Measurements from ENCODE around the gene SRSF6.
"Not testable (repeated sequence)": the region's sequence is repeated elsewhere in the genome, so short reads cannot be mapped to it uniquely, and the experiment has no call there.

SRSF6 gene

GRCh38 chr20:43490038-43490437 is 32.3 kb downstream of the SRSF6 start:
- no peak for DNase-seq

GRCh38 chr20:43492101-43492500 is 34.4 kb downstream of the SRSF6 start:
- DNase-seq: no peak

- DNase-seq: no peak
Observed at GRCh38 chr20:43495388-43495787, 37.7 kb downstream of the SRSF6 start.

- DNase-seq: not testable (repeated sequence)
Observed at GRCh38 chr20:43502021-43502420, 44.3 kb downstream of the SRSF6 start.

GRCh38 chr20:43506238-43506637 is 48.5 kb downstream of the SRSF6 start:
- DNase-seq: no peak

GRCh38 chr20:43507150-43508080 is 49.7 kb downstream of the SRSF6 start, which contains the start of gene L3MBTL1:
Gene L3MBTL1, plus strand, starts transcription at chr20:43507697. Its CDS starts 5,807 bp downstream, at chr20:43513504.
- DNase-seq: no peak

- DNase-seq: no peak
Observed at GRCh38 chr20:43508106-43508505, 50.4 kb downstream of the SRSF6 start.

- no peak for DNase-seq
Observed at GRCh38 chr20:43508604-43509040, 50.9 kb downstream of the SRSF6 start.

GRCh38 chr20:43511879-43512278 is 54.2 kb downstream of the SRSF6 start:
- no peak for DNase-seq

GRCh38 chr20:43513372-43513930 is 55.8 kb downstream of the SRSF6 start:
- no peak for DNase-seq

Measured in SHP77 treated with DMSO at 0.1 percent for 48 hours (cell line).